SU-DHL-6 (cell line): ENCODE measurements around the gene ADAMTS19.
"Not testable (repeated sequence)": the region's sequence is repeated elsewhere in the genome, so short reads cannot be mapped to it uniquely, and the experiment has no call there.

Source experiments
- H2AFZ ChIP-seq: fragments of 200-600 bp; sonication (generic); 2 replicates; pipeline ENCODE4 v1.6.1; 2014; ENCODE audit warnings: low read depth, mild to moderate bottlenecking, moderate library complexity, mixed read lengths, antibody characterized with exemption, low read length; ENCODE audit not compliant: severe bottlenecking
- H3F3A ChIP-seq: fragments of 200-600 bp; shearing (Covaris generic); 2 replicates; pipeline ENCODE4 v1.6.0; 2016; ENCODE audit warnings: antibody characterized with exemption, mild to moderate bottlenecking; ENCODE audit not compliant: insufficient read depth
- H3K27ac ChIP-seq: fragments of 200-600 bp; sonication (generic); 2 replicates; pipeline ENCODE4 v1.5.1; 2016; ENCODE audit warnings: low read depth, mild to moderate bottlenecking, low read length, moderate library complexity, mixed read lengths
- H3K27me3 ChIP-seq: fragments of 200-600 bp; sonication (generic), shearing (Covaris generic); 2 replicates; pipeline ENCODE4 v1.6.0; 2014; ENCODE audit warnings: mild to moderate bottlenecking, low read length
- H3K36me3 ChIP-seq: fragments of 200-600 bp; sonication (generic); 2 replicates; pipeline ENCODE4 v1.6.1; 2014; ENCODE audit warnings: mild to moderate bottlenecking, low read length, mixed read lengths
- H3K4me2 ChIP-seq: fragments of 300-600, 200-600 bp; shearing (Covaris generic), sonication (generic); 2 replicates; pipeline ENCODE4 v1.6.0; 2014; ENCODE audit warnings: low read length, low read depth, mild to moderate bottlenecking; ENCODE audit not compliant: poor library complexity, severe bottlenecking
- H3K4me3 ChIP-seq: fragments of 200-600 bp; sonication (generic); 2 replicates; pipeline ENCODE4 v1.5.1; 2014; ENCODE audit warnings: antibody characterized with exemption, low read length, mild to moderate bottlenecking, mixed read lengths; ENCODE audit not compliant: insufficient read depth, poor library complexity, severe bottlenecking
- H3K79me2 ChIP-seq: fragments of 200-600 bp; sonication (generic); 2 replicates; pipeline ENCODE4 v1.6.1; 2014; ENCODE audit warnings: mild to moderate bottlenecking, low read length, moderate library complexity; ENCODE audit not compliant: insufficient read depth
- H3K9ac ChIP-seq: fragments of 200-600 bp; sonication (generic); 2 replicates; pipeline ENCODE4 v1.7.0; 2014; ENCODE audit warnings: mild to moderate bottlenecking, low read length
- H3K9me2 ChIP-seq: fragments of 200-600 bp; sonication (generic); replicated peaks from 2 replicates; pipeline ENCODE4 v1.6.1; 2014; ENCODE audit warnings: low read length; ENCODE audit not compliant: insufficient read depth
- H3K9me3 ChIP-seq: fragments of 200-600 bp; sonication (generic); 2 replicates; pipeline ENCODE4 v1.6.1; 2014; ENCODE audit warnings: low read length, mixed read lengths; ENCODE audit not compliant: insufficient read depth
- H4K20me1 ChIP-seq: fragments of 200-600 bp; sonication (generic); 2 replicates; pipeline ENCODE4 v1.6.1; 2014; ENCODE audit warnings: low read depth, mild to moderate bottlenecking, antibody characterized with exemption, low read length, moderate library complexity, mixed read lengths
- EZH2phosphoT487 ChIP-seq: fragments of 200-600 bp; sonication (generic), shearing (Covaris generic); conservative IDR thresholded peaks from 2 replicates; pipeline ENCODE4 v1.6.1; 2018; ENCODE audit warnings: mild to moderate bottlenecking, antibody characterized with exemption, low read length, moderate library complexity, mixed read lengths
- TF ChIP-seq, protein P1 (sequence below): fragments of 200-600 bp; sonication (generic); IDR thresholded peaks from one replicate; pipeline ENCODE4 v1.5.1; 2017; ENCODE audit warnings: antibody characterized with exemption, mild to moderate bottlenecking, low read length, moderate library complexity; ENCODE audit not compliant: insufficient read depth, poor library complexity, severe bottlenecking

The ADAMTS19 gene

DNA sequence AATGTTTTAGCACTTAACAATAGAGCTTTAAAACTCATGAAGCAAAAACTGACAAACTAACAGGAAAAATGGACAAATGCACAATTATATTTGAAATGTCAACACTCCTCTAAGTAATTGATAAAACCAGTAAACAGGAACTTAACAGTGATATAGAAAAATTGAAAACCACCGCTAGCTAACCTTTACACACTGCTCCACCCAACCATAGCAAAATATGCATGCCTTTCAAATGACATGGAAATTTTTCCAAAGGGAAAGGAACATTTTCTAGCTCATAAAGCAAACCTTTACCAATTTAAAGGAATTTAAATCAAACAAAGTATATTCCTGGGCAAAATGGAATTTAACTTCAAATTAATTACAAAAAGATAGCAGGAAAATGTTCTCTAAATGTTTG, 109.2 kb downstream of the ADAMTS19 start:
- no peak overlapping the region for H3K27ac ChIP-seq
- no peaks in the 10 kb centered on the region for H3K36me3 ChIP-seq
- H3F3A ChIP-seq, result no peaks in the 10 kb centered on the region
- no peaks in the 10 kb centered on the region for H3K9me3 ChIP-seq
- H3K9ac ChIP-seq, result no peak overlapping the region
- H3K4me3 ChIP-seq, result no peak overlapping the region
- no peaks in the 10 kb centered on the region for H3K9me2 ChIP-seq
- TF ChIP-seq EZH2phosphoT487, result no peak
- TF ChIP-seq, protein P1, sequence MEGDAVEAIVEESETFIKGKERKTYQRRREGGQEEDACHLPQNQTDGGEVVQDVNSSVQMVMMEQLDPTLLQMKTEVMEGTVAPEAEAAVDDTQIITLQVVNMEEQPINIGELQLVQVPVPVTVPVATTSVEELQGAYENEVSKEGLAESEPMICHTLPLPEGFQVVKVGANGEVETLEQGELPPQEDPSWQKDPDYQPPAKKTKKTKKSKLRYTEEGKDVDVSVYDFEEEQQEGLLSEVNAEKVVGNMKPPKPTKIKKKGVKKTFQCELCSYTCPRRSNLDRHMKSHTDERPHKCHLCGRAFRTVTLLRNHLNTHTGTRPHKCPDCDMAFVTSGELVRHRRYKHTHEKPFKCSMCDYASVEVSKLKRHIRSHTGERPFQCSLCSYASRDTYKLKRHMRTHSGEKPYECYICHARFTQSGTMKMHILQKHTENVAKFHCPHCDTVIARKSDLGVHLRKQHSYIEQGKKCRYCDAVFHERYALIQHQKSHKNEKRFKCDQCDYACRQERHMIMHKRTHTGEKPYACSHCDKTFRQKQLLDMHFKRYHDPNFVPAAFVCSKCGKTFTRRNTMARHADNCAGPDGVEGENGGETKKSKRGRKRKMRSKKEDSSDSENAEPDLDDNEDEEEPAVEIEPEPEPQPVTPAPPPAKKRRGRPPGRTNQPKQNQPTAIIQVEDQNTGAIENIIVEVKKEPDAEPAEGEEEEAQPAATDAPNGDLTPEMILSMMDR, result no peak
- H3K27me3 ChIP-seq, result no peaks in the 10 kb centered on the region
- H3K79me2 ChIP-seq, result no peaks in the 10 kb centered on the region
- H4K20me1 ChIP-seq, result no peaks in the 10 kb centered on the region
- H2AFZ ChIP-seq, result no peak overlapping the region
- no peak overlapping the region for H3K4me2 ChIP-seq

DNA sequence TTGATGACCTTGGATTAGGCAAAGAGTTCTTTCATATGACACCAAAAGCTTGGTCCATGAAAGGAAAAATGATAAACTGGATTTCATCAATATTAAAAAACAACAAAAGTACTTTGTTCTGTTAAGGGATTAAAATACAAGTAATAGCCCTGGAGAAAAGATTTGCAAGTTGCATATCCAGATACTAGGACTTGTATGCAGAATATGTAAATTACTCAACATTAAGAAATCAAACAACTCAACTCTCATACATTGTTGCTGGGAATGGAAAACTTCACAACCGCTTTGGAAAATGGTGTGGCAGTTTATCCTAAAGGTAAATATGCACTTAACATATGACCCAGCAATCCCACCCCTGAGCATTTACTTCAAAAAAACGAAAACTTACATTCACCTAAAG, 112.0 kb downstream of the ADAMTS19 start:
- no peak for TF ChIP-seq EZH2phosphoT487
- TF ChIP-seq, protein P1, result no peak
- no peaks in the 10 kb centered on the region for H3K36me3 ChIP-seq
- no peak overlapping the region for H3K27ac ChIP-seq
- no peaks in the 10 kb centered on the region for H3F3A ChIP-seq
- H3K79me2 ChIP-seq, result no peaks in the 10 kb centered on the region
- H3K9me3 ChIP-seq, result no peaks in the 10 kb centered on the region
- H3K27me3 ChIP-seq, result no peaks in the 10 kb centered on the region
- no peak overlapping the region for H3K4me2 ChIP-seq
- no peaks in the 10 kb centered on the region for H3K9me2 ChIP-seq
- no peaks in the 10 kb centered on the region for H4K20me1 ChIP-seq
- no peak overlapping the region for H3K4me3 ChIP-seq
- H3K9ac ChIP-seq, result no peak overlapping the region
- H2AFZ ChIP-seq, result no peak overlapping the region

DNA sequence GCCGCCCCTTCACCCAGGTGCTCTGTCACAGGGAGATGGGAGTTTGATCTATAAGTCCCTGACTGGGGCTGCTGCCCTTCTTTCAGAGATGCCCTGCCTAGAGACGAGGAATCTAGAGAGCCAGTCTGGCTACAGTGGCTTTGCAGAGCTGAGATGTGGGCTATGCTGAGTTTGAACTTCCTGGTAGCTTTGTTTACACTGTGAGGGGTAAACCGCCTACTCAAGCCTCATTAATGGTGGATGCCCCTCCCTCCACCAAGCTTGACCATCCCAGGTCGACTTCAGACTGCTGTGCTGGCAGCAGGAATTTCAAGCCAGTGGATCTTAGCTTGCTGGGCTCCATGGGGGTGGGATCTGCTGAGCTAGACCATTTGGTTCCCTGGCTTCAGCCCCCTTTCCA, 124.4 kb downstream of the ADAMTS19 start:
- H3K4me2 ChIP-seq, H3K27me3 ChIP-seq, H3K9me2 ChIP-seq, H3K27ac ChIP-seq, H4K20me1 ChIP-seq, H3K9me3 ChIP-seq, H3K4me3 ChIP-seq, H3F3A ChIP-seq, H3K36me3 ChIP-seq, H2AFZ ChIP-seq, H3K9ac ChIP-seq, H3K79me2 ChIP-seq: not testable (repeated sequence)

GRCh38 chr5:129591508-129592160, 131.5 kb downstream of the ADAMTS19 start:
- Histone ChIP-seq H3K4me2 (no peak overlapping the region), H3K27me3 (no peaks in the 10 kb centered on the region), H2AFZ (no peak overlapping the region), H3K36me3 (no peaks in the 10 kb centered on the region), H3K4me3 (no peak overlapping the region), H3K9me3 (no peaks in the 10 kb centered on the region), H3F3A (no peaks in the 10 kb centered on the region), H3K9me2 (no peaks in the 10 kb centered on the region), H3K27ac (no peak overlapping the region), H3K79me2 (no peaks in the 10 kb centered on the region), H4K20me1 (no peaks in the 10 kb centered on the region), H3K9ac (no peak overlapping the region)
- TF ChIP-seq EZH2phosphoT487, result no peak
- TF ChIP-seq, protein P1, result no peak
